ENCODE measurements around the gene HERC3.

GRCh38 chr4:88674565-88674964 lies 82.3 kb downstream of the HERC3 start:
- no peak for TF ChIP-seq CTCF (IDR thresholded peaks at IDR 0.05 in 2 of 3, conservative IDR thresholded peaks at IDR 0.05 in 1 of 3; ENCODE audit: control insufficient read depth in 2 of 3, extremely low read depth in 1 of 3, insufficient read depth in 1 of 3, low read depth in 3 of 3, low read length in 3 of 3)
- no peak for TF ChIP-seq SMARCA5 (IDR thresholded peaks at IDR 0.05)
- TF ChIP-seq SRF (IDR thresholded peaks at IDR 0.05; ENCODE audit: low read depth in 2 of 2, low read length in 2 of 2) = no peak
- no peak for TF ChIP-seq CUX1 (IDR thresholded peaks at IDR 0.05; ENCODE audit: insufficient replicate concordance, low read depth, low read length)
- no peak for TF ChIP-seq EZH2 (IDR thresholded peaks at IDR 0.05; ENCODE audit: borderline replicate concordance, control insufficient read depth, low read depth, low read length)
- TF ChIP-seq BCL3 (IDR thresholded peaks at IDR 0.05; ENCODE audit: borderline replicate concordance, insufficient read depth, low read depth, low read length, poor library complexity, severe bottlenecking) = no peak
- TF ChIP-seq RFX5 (IDR thresholded peaks at IDR 0.05; ENCODE audit: low read depth, low read length) = no peak
- TF ChIP-seq JUND (IDR thresholded peaks at IDR 0.05; ENCODE audit: low read depth, low read length) = no peak
- TF ChIP-seq TAF1 (IDR thresholded peaks at IDR 0.05; ENCODE audit: borderline replicate concordance, low read depth, low read length) = no peak
- TF ChIP-seq POLR2AphosphoS5 (IDR thresholded peaks at IDR 0.05; ENCODE audit: low read length) = no peak
- TF ChIP-seq ATF2 (IDR thresholded peaks at IDR 0.05; ENCODE audit: low read length) = no peak
- no peak for TF ChIP-seq ZBTB4 (CRISPR knock-in tag; IDR thresholded peaks at IDR 0.05)
- no peak for TF ChIP-seq PBX3 (IDR thresholded peaks at IDR 0.05; ENCODE audit: insufficient replicate concordance, low read depth, low read length)
- TF ChIP-seq POLR2A (IDR thresholded peaks at IDR 0.05; ENCODE audit: low read depth, low read length) = no peak
